Activated naive CD8-positive, alpha-beta T cell treated with anti-CD3 and anti-CD28 coated beads, Interleukin-2, amount 10 ng/mL, durations not matched to agents 7 days and 5 days (primary cell): ENCODE measurements around the gene RCOR3. TPM values are rescaled to one million over a fixed set of nuclear protein-coding genes. Genes with fewer than 3 reads are reported as not detected.
"Not testable (repeated sequence)": the region's sequence is repeated elsewhere in the genome, so short reads cannot be mapped to it uniquely, and the experiment has no call there.

Experiments
- ATAC-seq: fragments of 150-1000 bp; cut with Tn5 transposase; one replicate; pipeline ENCODE4 v1.10.0; 2021; ENCODE audit warnings: low read depth, moderate library complexity
- POLR2A ChIA-PET: fragments of 350-600 bp; sonication (Branson Sonifier 250); formaldehyde crosslinking; loops from one replicate; lab custom pipeline; 2021; ENCODE audit warnings: antibody characterized with exemption; lab: Charles Lee
- DNase-seq: peaks from one replicate; pipeline ENCODE4 v3.0.0; 2021
- H3K27ac Mint-ChIP-seq: one replicate; pipeline ENCODE4 v1.8.0; 2022; ENCODE audit warnings: mild to moderate bottlenecking, mixed read lengths
- H3K27me3 Mint-ChIP-seq: one replicate; pipeline ENCODE4 v1.8.0; 2022; ENCODE audit warnings: mild to moderate bottlenecking, moderate library complexity, mixed read lengths
- H3K36me3 Mint-ChIP-seq: one replicate; pipeline ENCODE4 v1.8.0; 2021; ENCODE audit warnings: mild to moderate bottlenecking, mixed read lengths
- H3K4me1 Mint-ChIP-seq: one replicate; pipeline ENCODE4 v1.8.0; 2021; ENCODE audit warnings: mixed read lengths
- H3K4me3 Mint-ChIP-seq: one replicate; pipeline ENCODE4 v1.8.0; 2022; ENCODE audit warnings: mild to moderate bottlenecking, moderate library complexity, mixed read lengths
- H3K9me3 Mint-ChIP-seq: one replicate; pipeline ENCODE4 v1.8.0; 2021; ENCODE audit warnings: mixed read lengths
- total RNA-seq, 2 experiments: library from RNA; stranded (reverse); gene quantifications; one replicate each; pipeline ENCODE4 v1.2.3, GENCODE V29; 2021

Gene RCOR3
- total RNA-seq, 2 experiments from 2014 or later: 54.8 to 61.1 TPM

DNA sequence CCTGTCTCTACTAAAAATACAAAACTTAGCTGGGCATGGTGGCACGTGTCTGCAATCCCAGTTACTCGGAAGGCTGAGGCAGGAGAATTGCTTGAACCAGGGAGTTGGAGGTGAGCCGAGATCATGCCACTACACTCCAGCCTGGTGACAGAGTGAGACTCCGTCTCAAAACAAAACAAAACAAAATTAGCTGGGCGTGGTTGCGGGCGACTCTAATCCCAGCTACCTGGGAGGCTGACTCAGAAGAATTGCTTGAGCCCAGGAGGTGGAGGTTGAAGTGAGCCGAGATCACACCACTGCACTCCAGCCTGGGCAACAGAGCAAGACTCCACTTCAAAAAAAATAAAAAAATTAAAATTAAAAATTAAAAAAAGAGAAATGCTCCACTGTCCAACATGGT lies 18.6 kb upstream of the RCOR3 start:
- H3K36me3 Mint-ChIP-seq, H3K27ac Mint-ChIP-seq, H3K9me3 Mint-ChIP-seq, H3K4me3 Mint-ChIP-seq, DNase-seq, ATAC-seq, POLR2A ChIA-PET, H3K4me1 Mint-ChIP-seq: not testable (repeated sequence)
- peaks cover 10% of the 10 kb centered on the region for H3K27me3 Mint-ChIP-seq

DNA sequence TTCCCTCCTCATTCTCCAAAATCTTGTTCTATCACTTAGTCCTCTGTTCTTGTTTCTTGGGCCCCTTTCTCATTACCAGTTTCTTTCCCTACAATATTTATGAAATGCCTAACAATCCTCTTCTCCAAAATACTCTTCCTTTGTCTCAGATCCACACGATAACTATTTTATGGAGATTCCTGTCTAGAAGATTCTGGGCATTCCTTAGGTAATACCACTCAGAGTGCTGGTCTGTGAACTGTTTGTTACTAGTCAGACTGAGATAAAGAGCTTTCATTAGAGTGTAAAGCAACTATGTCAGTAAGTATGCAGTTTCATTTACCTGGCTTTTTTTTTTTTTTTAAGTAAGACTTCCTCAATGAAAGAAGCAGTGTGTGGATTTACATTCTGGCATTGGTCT lies 18.1 kb upstream of the RCOR3 start:
- H3K9me3 Mint-ChIP-seq: no peaks in the 10 kb centered on the region
- DNase-seq (no peak), ATAC-seq (no peak)
- H3K4me1 Mint-ChIP-seq: no peaks in the 10 kb centered on the region
- no peak overlapping the region for H3K27ac Mint-ChIP-seq
- H3K36me3 Mint-ChIP-seq: no peaks in the 10 kb centered on the region
- H3K4me3 Mint-ChIP-seq: no peak overlapping the region
- POLR2A ChIA-PET: no interaction called here
- peaks cover 14% of the 10 kb centered on the region for H3K27me3 Mint-ChIP-seq

DNA sequence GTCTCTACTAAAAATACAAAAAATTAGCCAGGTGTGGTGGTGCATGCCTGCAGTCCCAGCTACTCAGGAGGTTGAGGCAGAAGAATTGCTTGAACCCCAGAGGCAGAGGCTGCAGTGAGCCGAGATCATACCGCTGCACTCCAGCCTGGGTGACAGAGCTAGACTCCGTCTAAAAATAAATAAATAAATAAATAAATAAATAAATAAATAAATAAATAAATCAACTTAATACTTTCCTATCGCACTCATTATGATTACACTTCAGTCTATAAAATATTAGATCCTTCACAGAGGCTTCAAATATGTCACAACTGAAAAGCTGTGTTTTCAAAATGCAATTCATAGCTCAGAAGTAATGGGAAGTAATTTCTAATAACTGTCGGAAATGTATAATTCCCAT lies 15.5 kb upstream of the RCOR3 start:
- H3K27me3 Mint-ChIP-seq: peaks cover 14% of the 10 kb centered on the region
- H3K27ac Mint-ChIP-seq, DNase-seq, ATAC-seq, H3K4me3 Mint-ChIP-seq, H3K9me3 Mint-ChIP-seq, H3K36me3 Mint-ChIP-seq, POLR2A ChIA-PET, H3K4me1 Mint-ChIP-seq: not testable (repeated sequence)

DNA sequence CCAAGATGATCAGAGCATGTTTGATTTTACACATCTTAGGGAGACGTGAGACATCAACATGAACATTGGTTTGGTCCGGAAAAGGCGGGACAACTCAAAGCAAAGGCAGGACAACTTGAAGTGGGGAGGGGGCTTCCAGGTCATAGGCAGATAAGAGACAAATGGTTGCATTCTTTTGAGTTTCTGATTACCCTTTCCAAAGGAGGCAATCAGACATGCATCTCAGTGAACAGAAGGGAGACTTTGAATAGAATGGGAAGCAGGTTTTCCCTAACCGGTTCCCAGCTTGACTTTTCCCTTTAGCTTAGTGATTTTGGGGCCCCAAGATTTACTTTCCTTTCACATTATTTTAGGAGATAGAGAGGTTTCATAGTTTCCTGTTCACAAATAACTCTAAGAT lies 12.6 kb upstream of the RCOR3 start:
- H3K4me3 Mint-ChIP-seq, H3K4me1 Mint-ChIP-seq, DNase-seq, H3K27me3 Mint-ChIP-seq, H3K9me3 Mint-ChIP-seq, POLR2A ChIA-PET, H3K36me3 Mint-ChIP-seq, ATAC-seq, H3K27ac Mint-ChIP-seq: not testable (repeated sequence)

DNA sequence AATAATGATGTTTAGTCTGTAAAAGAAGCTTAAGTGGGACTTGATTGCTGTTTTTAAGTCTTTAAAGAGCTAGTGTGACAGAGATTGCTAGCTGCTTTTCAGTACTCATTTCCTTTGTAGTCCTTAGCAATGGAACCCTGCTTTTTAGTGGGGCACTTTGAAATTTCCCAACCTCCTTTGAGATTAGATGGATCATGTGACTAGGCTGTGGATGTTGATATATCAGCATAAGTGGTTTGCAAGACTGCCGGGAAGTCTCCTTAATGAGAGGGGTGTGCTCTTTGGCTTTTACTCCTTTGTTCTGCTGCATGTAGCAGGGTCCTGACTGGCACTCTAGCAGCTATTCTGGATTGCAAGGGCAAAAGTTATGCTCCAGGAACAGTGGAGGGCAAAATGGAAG lies 11.2 kb upstream of the RCOR3 start:
- DNase-seq: no peak
- POLR2A ChIA-PET: no interaction called here
- no peak for ATAC-seq
- no peaks in the 10 kb centered on the region for H3K9me3 Mint-ChIP-seq
- H3K4me1 Mint-ChIP-seq: peaks cover 5% of the 10 kb centered on the region
- no peak overlapping the region for H3K4me3 Mint-ChIP-seq
- no peaks in the 10 kb centered on the region for H3K36me3 Mint-ChIP-seq
- H3K27ac Mint-ChIP-seq: no peak overlapping the region
- H3K27me3 Mint-ChIP-seq: peaks cover 5% of the 10 kb centered on the region

DNA sequence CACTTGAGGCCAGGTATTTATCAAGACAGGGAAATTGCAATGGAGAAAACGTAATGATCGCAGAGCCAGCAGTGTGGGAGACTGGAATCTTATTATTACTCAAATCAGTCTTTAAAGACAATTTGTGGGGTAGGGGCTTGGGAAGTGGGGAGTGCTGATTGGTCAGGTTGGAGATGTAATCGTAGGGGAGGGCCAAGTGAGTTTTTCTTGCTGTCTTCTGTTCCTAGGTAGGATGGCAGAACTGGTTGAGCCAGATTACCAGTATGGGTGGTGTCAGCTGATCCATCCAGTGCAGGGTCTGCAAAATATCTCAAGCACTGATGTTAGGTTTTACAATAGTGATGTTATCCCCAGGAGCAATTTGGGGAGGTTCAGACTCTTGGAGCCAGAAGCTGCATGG lies 9.6 kb upstream of the RCOR3 start:
- not testable (repeated sequence) for H3K4me1 Mint-ChIP-seq, ATAC-seq, H3K27ac Mint-ChIP-seq, H3K36me3 Mint-ChIP-seq, H3K4me3 Mint-ChIP-seq, H3K9me3 Mint-ChIP-seq, H3K27me3 Mint-ChIP-seq, DNase-seq
- POLR2A ChIA-PET: interaction anchor here (0.9 kb wide), 1 partner anchor 9 kb away, joined by 3 read pairs; no protein-coding TSS in a partner anchor

DNA sequence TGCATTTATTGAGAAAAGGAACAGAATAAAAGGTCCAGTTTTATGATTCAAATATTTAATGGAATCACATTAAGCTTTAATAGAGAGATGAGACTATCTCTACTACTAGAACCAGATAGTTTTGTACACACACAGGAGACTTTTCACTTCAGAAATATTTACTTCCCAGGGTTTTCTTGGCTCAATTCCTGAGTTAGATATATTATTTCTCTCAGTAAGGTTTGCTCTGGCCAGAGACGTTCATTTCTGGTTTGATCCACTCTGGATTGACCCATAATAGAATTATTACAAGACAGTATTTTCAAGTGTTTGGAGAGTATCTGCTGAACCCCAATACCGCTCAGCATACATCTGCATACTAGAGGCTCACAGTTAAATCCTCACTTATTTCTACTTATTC lies 1.3 kb upstream of the RCOR3 start:
- Mint-ChIP-seq H3K27ac (peak overlapping the region; percentile 97), H3K4me3 (peak overlapping the region; percentile 96), H3K9me3 (no peaks in the 10 kb centered on the region), H3K27me3 (peaks cover 2% of the 10 kb centered on the region), H3K36me3 (peaks cover 9% of the 10 kb centered on the region), H3K4me1 (peaks cover 17% of the 10 kb centered on the region)
- ATAC-seq: no peak
- DNase-seq: no peak
- POLR2A ChIA-PET: interaction anchor here (0.6 to 1.4 kb wide), 9 partner anchors 8 to 257 kb away, joined by 3 to 13 read pairs (median 3); partner anchors contain the start of gene TRAF5

DNA sequence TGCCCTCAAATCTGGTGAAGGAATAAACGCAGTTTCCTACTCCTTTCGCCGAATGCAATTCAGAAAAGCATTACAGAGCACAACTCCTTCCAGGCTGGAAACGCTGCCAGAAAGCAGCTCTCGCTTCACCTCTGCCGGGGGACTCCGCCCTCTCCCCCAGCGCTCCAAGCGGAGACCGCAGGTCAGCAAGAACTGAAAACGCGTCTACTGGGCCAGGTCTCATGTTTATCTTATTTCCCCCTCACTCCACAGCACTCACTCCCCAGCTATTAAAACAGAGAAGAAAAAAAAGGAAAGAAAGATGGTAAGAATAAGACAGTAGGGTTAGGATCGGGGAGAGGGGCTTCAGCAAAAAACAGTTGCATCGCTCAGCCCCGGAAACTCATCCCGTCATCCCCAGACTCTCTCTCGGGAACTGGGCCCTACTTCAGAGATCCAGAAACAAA lies 833 bp upstream of the RCOR3 start:
- DNase-seq (peak; percentile 69), ATAC-seq (peak; percentile 17)
- H3K27ac Mint-ChIP-seq: peak overlapping the region; percentile 97
- peaks cover 17% of the 10 kb centered on the region for H3K4me1 Mint-ChIP-seq
- H3K9me3 Mint-ChIP-seq: no peaks in the 10 kb centered on the region
- POLR2A ChIA-PET: interaction anchor here (0.6 to 1.4 kb wide), 10 partner anchors 8 to 256 kb away, joined by 3 to 13 read pairs (median 3); partner anchors contain the start of gene TRAF5
- no peaks in the 10 kb centered on the region for H3K27me3 Mint-ChIP-seq
- peak overlapping the region; percentile 96 for H3K4me3 Mint-ChIP-seq
- peaks cover 9% of the 10 kb centered on the region for H3K36me3 Mint-ChIP-seq

DNA sequence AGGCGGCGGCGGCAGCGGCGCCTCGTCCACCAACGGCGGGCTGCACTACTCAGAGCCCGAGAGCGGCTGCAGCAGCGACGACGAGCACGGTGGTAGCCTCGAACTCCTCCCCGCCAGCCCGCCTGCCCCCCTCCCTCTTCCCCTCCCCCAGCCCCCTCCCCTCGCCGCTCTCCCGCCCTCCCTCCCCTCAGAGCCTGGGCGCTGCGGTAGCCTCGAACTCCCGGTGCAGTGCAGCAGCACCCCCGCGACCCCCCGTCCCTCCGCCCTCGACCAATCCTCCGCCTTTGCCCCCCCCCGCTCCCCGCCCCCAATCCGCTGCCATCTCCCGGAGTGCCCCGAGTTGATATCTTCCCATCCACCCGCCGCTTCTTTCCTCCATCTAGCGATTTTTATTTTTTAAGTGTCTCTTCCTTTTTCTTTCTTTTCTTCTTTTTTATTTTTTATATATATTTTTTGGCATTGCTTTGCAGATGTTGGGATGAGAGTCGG lies 516 bp downstream of the RCOR3 start:
- Mint-ChIP-seq H3K27me3 (no peaks in the 10 kb centered on the region), H3K27ac (peak overlapping the region; percentile 97), H3K36me3 (peaks cover 18% of the 10 kb centered on the region), H3K4me1 (peaks cover 21% of the 10 kb centered on the region), H3K4me3 (peak overlapping the region; percentile 96), H3K9me3 (no peaks in the 10 kb centered on the region)
- no peak for DNase-seq
- no peak for ATAC-seq
- POLR2A ChIA-PET: no interaction called here

DNA sequence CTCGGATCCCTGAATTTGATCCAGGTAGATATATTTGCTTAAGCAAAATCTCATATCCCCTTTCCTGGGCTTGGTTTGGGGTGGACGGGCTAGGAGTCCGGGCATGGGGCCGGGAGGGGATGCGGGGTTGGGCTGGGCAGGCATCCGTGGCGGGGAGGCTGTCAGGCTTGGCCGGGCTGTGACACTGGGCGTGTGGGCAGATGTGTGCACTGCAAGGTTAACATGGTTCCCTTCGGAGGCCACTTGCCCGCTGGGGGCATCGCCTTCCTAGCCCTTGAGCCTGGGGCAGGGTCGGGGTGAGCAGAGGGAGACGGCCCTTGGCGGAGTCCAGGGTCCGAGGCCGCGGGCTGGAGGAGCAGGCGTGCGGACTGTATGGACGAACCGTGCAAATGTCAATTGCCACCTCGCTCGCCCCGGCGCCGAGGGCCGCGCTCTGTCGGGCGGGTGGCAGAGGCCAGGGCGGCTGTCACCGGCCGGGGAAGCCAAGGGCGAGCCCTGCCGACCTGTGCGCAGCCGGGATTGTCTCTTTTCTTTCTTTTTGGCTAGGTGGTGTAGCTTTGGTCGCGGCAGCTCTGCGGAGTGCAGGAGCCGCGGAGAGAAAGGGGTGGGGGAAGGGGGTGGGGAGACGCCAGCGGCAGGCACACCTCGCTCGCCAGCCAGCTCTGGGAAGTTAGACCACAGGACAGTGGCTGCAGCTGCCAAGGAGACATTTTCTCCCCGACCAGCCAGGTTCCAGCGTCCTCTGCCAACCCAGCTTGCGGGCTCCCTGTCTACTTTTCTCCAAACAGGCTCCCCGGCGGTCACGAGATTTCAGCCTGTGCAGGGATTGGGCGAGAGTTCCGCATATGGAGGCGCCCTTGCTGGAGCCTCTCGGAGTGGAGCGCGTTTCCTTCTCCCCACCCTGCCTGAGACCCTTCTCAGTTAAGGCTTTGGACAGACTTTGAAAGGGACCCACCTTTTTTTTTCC lies 1.3 kb downstream of the RCOR3 start:
- H3K36me3 Mint-ChIP-seq: peaks cover 20% of the 10 kb centered on the region
- H3K4me3 Mint-ChIP-seq: peak overlapping the region; percentile 96
- H3K27me3 Mint-ChIP-seq: no peaks in the 10 kb centered on the region
- H3K9me3 Mint-ChIP-seq: no peaks in the 10 kb centered on the region
- ATAC-seq (peak; percentile 25), DNase-seq (peak; percentile 75)
- H3K27ac Mint-ChIP-seq: peak overlapping the region; percentile 87
- POLR2A ChIA-PET: interaction anchor here (1.0 to 1.2 kb wide), 3 partner anchors 19 to 67 kb away, joined by 3 to 5 read pairs (median 3); no protein-coding TSS in a partner anchor
- H3K4me1 Mint-ChIP-seq: peaks cover 21% of the 10 kb centered on the region

DNA sequence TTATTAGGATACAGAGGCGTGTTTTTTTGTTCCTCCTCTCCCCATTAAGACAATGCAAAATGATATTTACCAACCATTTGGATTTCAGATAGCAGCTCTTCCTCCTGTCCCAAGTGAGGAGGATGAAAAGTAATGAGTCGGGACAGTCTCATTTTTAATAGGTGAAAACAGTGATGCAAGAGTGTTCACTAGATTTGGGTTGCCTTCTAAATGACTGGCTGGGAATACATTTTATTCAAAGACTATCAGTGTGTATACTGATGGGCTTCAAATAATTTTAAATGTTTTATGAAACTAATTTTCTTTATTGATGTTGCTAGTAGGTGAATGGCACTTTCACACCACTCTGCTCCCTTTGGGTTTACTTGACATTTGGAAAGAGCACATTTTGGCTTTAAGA lies 2.1 kb downstream of the RCOR3 start:
- Mint-ChIP-seq H3K9me3 (no peaks in the 10 kb centered on the region), H3K36me3 (peaks cover 22% of the 10 kb centered on the region), H3K27me3 (no peaks in the 10 kb centered on the region), H3K4me3 (peak overlapping the region; percentile 96), H3K4me1 (peaks cover 21% of the 10 kb centered on the region), H3K27ac (peak overlapping the region; percentile 87)
- ATAC-seq (no peak), DNase-seq (no peak)
- POLR2A ChIA-PET: interaction anchor here (1.1 to 1.2 kb wide), 2 partner anchors 19 to 66 kb away, joined by 3 to 5 read pairs; no protein-coding TSS in a partner anchor

DNA sequence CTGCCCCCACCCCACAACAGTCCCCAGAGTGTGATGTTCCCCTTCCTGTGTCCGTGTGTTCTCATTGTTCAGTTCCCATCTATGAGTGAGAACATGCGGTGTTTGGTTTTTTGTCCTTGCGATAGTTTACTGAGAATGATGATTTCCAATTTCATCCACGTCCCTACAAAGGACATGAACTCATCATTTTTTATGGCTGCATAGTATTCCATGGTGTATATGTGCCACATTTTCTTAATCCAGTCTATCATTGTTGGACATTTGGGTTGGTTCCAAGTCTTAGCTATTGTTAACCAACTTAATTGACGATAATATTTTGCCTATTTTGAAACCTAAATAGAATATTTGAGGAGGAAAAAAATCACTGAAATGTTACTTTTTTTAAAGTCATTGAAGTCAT lies 3.9 kb downstream of the RCOR3 start:
- ATAC-seq, H3K4me3 Mint-ChIP-seq, H3K27ac Mint-ChIP-seq, H3K9me3 Mint-ChIP-seq, DNase-seq, POLR2A ChIA-PET, H3K27me3 Mint-ChIP-seq: not testable (repeated sequence)
- Mint-ChIP-seq H3K4me1 (peaks cover 16% of the 10 kb centered on the region), H3K36me3 (peaks cover 32% of the 10 kb centered on the region)

DNA sequence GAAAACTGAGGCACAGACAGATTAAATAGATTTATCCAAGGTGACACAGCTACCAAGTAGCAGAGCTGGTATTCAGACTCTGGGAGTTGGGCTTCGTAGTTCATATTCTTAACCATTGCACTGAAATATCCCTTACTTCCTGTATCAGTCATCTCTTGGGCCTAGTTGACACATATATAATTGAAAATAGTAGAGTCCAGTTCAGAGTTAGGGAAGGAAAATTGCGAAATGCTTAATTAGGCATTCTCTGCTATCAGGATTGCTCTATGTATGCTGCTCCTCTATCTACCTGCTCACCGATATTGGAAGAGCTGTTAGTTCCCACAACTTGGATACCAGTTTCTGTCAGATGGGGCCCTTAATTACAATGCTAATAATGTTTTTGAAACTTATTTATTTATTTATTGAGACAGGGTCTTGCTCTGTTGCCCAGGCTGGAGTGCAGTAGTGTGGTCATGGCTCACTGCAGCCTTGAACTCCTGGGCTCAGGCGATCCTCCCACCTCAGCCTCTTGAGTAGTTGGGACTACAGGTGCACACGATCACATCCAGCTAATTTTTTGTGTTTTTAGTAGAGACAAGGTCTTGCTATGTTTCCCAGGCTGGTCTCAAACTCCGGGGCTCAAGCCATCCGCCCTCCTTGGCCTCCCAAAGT lies 8.2 kb downstream of the RCOR3 start:
- no peaks in the 10 kb centered on the region for H3K9me3 Mint-ChIP-seq

More for the DNA sequence above, 8.2 kb downstream of the RCOR3 start:
- no peak for ATAC-seq
- no peak overlapping the region for H3K27ac Mint-ChIP-seq
- H3K4me3 Mint-ChIP-seq: no peak overlapping the region
- POLR2A ChIA-PET: interaction anchor here (0.9 kb wide), 1 partner anchor 9 kb away, joined by 3 read pairs; the partner anchor contains the start of gene RCOR3
- DNase-seq: no peak
- H3K4me1 Mint-ChIP-seq: peaks cover 4% of the 10 kb centered on the region
- peaks cover 34% of the 10 kb centered on the region for H3K36me3 Mint-ChIP-seq
- no peaks in the 10 kb centered on the region for H3K27me3 Mint-ChIP-seq
